ENCODE measurements around the gene EFHD1.

The EFHD1 gene

DNA sequence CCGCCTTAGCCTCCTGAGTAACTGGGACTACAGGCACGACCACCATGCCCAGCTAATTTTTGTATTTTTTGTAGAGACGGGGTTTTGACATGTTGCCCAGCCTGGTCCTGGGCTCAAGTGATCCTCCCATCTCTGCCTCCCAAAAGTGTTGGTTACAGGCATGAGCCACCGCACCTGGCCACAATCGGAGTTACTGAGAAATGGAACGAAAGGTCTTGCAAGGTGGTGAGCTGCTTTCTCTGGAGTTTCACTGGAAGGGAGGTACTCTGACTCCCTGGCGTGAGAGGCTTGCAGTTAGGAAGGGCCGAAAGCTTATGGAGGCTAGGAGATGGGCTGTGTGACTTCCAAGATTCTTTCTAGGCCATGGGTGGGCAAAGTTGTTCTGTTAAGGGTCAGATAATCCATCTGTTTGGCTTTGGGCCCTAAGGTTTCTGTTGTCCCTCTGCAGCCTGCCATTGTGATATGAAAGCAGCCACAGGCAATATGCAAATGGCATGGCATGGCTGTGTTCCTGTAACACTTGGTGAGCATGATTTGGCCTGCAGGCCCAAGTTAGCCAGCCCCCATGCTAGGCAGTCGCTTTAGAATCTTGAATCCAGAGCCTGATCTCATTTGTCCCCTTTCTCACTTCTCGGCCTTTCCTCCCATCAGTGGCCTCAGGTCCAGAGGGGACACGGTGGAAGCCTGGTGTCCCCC, 7.9 kb downstream of the EFHD1 start:
- Histone ChIP-seq H3K27ac (replicated peaks) (no peak overlapping the region), H3K27me3 (ENCODE audit: insufficient read depth, poor library complexity, severe bottlenecking) (peaks cover 4% of the 10 kb centered on the region), H3K4me3 (replicated peaks; ENCODE audit: insufficient read depth, low read length) (no peak overlapping the region)

DNA sequence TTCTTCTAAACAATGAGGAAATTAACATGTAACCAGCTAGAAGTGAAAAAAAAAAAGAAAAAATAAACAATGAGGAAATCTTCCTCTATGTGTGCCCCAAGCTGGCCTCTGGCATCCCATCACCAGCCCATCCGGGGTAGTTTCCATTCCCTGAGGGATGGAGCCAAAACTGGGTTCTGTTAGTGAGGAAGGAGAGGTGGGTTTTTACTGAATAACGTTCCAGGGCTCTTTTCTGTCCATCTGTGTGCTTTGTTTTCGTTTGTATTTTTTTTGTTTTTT, 9.7 kb downstream of the EFHD1 start:
- no peak for DNase-seq (ENCODE audit: low read depth in 1 of 2, low spot score in 1 of 2)
- H3K4me3 ChIP-seq (replicated peaks; ENCODE audit: insufficient read depth, low read length), result no peak overlapping the region
- TF ChIP-seq SPI1 (IDR thresholded peaks at IDR 0.05; ENCODE audit: borderline replicate concordance, low read depth), result no peak
- no peak for TF ChIP-seq POLR2AphosphoS5 (IDR thresholded peaks at IDR 0.05; ENCODE audit: low read depth)
- TF ChIP-seq, protein P1, sequence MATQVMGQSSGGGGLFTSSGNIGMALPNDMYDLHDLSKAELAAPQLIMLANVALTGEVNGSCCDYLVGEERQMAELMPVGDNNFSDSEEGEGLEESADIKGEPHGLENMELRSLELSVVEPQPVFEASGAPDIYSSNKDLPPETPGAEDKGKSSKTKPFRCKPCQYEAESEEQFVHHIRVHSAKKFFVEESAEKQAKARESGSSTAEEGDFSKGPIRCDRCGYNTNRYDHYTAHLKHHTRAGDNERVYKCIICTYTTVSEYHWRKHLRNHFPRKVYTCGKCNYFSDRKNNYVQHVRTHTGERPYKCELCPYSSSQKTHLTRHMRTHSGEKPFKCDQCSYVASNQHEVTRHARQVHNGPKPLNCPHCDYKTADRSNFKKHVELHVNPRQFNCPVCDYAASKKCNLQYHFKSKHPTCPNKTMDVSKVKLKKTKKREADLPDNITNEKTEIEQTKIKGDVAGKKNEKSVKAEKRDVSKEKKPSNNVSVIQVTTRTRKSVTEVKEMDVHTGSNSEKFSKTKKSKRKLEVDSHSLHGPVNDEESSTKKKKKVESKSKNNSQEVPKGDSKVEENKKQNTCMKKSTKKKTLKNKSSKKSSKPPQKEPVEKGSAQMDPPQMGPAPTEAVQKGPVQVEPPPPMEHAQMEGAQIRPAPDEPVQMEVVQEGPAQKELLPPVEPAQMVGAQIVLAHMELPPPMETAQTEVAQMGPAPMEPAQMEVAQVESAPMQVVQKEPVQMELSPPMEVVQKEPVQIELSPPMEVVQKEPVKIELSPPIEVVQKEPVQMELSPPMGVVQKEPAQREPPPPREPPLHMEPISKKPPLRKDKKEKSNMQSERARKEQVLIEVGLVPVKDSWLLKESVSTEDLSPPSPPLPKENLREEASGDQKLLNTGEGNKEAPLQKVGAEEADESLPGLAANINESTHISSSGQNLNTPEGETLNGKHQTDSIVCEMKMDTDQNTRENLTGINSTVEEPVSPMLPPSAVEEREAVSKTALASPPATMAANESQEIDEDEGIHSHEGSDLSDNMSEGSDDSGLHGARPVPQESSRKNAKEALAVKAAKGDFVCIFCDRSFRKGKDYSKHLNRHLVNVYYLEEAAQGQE (IDR thresholded peaks at IDR 0.05; ENCODE audit: insufficient replicate concordance, low read depth), result no peak
- TF ChIP-seq GABPA (IDR thresholded peaks at IDR 0.05; ENCODE audit: low read depth), result no peak
- TF ChIP-seq, protein P2, sequence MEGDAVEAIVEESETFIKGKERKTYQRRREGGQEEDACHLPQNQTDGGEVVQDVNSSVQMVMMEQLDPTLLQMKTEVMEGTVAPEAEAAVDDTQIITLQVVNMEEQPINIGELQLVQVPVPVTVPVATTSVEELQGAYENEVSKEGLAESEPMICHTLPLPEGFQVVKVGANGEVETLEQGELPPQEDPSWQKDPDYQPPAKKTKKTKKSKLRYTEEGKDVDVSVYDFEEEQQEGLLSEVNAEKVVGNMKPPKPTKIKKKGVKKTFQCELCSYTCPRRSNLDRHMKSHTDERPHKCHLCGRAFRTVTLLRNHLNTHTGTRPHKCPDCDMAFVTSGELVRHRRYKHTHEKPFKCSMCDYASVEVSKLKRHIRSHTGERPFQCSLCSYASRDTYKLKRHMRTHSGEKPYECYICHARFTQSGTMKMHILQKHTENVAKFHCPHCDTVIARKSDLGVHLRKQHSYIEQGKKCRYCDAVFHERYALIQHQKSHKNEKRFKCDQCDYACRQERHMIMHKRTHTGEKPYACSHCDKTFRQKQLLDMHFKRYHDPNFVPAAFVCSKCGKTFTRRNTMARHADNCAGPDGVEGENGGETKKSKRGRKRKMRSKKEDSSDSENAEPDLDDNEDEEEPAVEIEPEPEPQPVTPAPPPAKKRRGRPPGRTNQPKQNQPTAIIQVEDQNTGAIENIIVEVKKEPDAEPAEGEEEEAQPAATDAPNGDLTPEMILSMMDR (IDR thresholded peaks at IDR 0.05; ENCODE audit: insufficient read depth, low read length), result no peak

More for the DNA sequence above, 7.9 kb downstream of the EFHD1 start:
- no peak for DNase-seq (ENCODE audit: low read depth in 1 of 2, low spot score in 1 of 2)
- TF ChIP-seq, protein P1 (IDR thresholded peaks at IDR 0.05; ENCODE audit: insufficient replicate concordance, low read depth), result no peak
- TF ChIP-seq SPI1 (IDR thresholded peaks at IDR 0.05; ENCODE audit: borderline replicate concordance, low read depth), result no peak
- no peak for TF ChIP-seq POLR2AphosphoS5 (IDR thresholded peaks at IDR 0.05; ENCODE audit: low read depth)
- no peak for TF ChIP-seq GABPA (IDR thresholded peaks at IDR 0.05; ENCODE audit: low read depth)
- TF ChIP-seq, protein P2 (IDR thresholded peaks at IDR 0.05; ENCODE audit: insufficient read depth, low read length), result no peak

DNA sequence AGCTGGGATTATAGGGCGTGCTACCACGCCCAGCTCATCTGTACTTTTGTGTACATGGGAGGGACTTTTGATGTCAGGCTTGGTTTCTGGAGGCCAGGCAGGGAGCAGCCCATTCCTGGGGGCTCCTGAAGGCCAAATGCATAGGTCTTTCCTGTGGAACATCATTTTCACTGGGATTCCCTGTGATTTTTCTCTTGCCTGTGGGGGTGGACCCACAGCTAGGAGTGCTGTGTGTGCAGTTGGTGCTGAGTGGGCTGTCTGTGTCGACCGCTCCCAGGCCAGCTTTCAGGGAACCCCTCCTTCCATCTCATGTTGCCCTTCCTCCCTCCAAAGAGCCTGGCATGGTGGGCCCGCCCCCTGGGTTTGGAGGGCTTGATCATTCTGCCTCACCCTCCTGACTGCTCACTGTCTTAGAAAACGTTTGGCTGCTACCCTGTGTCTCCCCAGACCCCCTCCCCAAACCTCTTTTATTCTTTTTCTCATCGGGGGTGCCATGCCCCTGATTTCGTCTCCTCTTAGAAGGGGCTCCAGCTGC, 10.5 kb downstream of the EFHD1 start:
- Histone ChIP-seq H3K27me3 (ENCODE audit: insufficient read depth, poor library complexity, severe bottlenecking) (peaks cover 2% of the 10 kb centered on the region), H3K27ac (replicated peaks) (no peak overlapping the region), H3K4me3 (replicated peaks; ENCODE audit: insufficient read depth, low read length) (no peak overlapping the region)
- TF ChIP-seq GABPA (IDR thresholded peaks at IDR 0.05; ENCODE audit: low read depth) (no peak), POLR2AphosphoS5 (IDR thresholded peaks at IDR 0.05; ENCODE audit: low read depth) (no peak), SPI1 (IDR thresholded peaks at IDR 0.05; ENCODE audit: borderline replicate concordance, low read depth) (no peak)
- TF ChIP-seq, protein P1 (IDR thresholded peaks at IDR 0.05; ENCODE audit: insufficient replicate concordance, low read depth), result no peak
- TF ChIP-seq, protein P2 (IDR thresholded peaks at IDR 0.05; ENCODE audit: insufficient read depth, low read length), result no peak
- DNase-seq (ENCODE audit: low read depth in 1 of 2, low spot score in 1 of 2), result no peak

More for the DNA sequence above, 9.7 kb downstream of the EFHD1 start:
- H3K27me3 ChIP-seq (ENCODE audit: insufficient read depth, poor library complexity, severe bottlenecking), result peaks cover 4% of the 10 kb centered on the region
- H3K27ac ChIP-seq (replicated peaks), result no peak overlapping the region
